ENCODE data around the gene NUDT13.

The NUDT13 gene

DNA sequence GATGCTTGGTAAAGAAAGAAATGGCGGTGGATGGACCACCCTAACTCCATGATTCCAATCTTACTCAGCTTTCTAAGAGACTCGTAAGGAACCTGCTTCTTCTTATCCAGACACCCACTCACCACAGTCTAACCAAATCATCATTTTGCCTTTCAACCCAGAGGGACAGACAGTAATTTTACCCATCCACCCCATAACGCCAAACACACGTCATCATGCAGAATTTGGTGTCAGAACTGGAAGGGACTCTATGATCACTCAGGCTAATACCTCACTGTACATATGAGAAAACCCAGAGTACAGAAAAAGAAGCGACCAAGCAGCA, 57.2 kb downstream of the NUDT13 start:
- DNase-seq = no peak

DNA sequence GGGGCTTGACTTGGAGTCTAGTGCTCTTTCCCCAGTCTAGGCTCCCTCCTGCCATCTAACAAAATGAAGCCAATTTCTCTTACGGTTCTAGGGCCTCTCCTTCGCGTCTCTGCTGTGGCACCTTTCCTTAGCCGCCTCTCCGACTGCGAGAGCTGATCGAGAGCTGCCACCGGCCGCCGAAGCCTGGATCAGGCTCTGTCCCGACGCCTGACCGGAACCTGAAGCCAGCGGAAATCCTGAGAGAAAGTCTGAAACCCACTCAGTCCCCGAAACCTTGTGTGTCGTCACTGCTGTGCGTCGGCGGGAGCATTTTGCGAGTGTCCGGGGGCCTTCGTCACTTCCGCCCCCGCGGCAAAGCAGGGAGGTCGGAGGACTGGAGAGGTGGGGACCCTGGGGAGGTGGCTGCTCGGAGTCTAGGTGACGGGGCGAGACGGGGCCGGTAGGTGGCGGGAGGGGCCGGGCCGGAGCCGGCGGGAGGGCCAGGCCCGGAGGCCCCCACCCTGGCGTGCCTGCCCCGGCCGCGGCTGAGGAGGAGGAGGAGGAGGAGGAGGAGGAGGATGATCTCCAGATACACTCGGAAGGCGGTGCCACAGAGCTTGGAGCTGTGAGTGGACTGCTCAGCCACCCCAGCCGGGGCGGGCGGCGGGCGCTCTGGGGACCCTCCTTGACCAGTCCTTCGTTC, 57.7 kb downstream of the NUDT13 start, which contains the start of the genes ECD and FAM149B1:
Gene ECD, minus strand, starts transcription at position 226 of the 682 bp plus-strand sequence. CDS start 4,071 bp downstream, outside the sequence.
Gene FAM149B1, plus strand, starts transcription at position 337 of the 682 bp plus-strand sequence. Its CDS starts 221 bp downstream, at position 558.
- peak; percentile 95 for DNase-seq

DNA sequence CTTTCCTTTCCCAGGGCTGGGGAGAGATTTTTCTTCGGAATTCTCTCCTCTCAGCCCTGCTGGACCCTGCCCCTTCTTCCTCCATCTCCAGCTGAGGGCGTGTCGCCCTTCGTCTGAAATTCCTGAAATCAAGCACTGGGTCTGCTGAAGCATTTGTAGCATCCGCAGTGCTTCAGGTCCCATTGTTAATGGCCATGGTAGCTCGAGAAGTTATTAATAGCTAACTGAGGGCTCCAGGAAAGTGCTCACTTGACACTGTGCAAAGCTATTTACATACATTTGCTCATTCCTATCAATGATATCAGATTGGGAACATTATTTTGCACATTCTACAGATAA, 58.2 kb downstream of the NUDT13 start:
- no peak for DNase-seq

DNA sequence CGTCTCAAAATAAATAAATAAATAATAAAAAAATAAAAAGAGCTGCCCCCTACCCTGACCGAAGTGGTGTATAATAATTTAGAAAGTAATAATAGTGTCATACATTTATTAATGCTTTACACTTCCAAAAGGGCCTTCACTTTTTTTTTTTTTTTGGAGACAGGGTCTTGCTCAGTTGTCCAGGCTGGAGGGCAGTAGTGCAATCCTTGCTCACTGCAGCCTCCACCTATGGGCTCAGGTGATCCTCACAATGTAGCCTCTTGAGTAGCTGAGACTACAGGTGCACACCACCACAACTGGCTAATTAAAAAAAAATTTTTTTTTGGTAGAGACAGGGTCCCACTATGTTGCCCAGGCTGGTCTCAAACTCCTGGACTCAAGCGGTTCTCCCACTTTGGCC, 59.1 kb downstream of the NUDT13 start:
- no peak for DNase-seq

DNA sequence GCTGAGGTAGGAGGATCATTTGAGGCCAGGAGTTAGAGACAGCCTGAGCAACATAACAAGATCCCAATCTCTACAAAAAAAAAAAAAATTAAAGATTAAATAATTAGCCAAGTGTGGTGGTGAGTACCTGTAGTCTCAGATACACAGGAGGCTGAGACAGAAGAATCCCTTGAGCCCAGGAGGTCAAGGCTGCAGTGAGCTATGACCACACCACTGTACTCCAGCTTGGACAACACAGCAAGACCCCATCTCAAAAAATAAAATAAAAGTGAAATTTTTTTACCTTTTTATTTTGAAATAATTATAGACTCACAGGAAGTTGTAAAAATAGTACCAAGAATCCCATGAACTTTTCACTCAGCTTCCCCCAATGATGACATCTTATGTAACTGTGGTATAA, 62.6 kb downstream of the NUDT13 start:
- DNase-seq = no peak

DNA sequence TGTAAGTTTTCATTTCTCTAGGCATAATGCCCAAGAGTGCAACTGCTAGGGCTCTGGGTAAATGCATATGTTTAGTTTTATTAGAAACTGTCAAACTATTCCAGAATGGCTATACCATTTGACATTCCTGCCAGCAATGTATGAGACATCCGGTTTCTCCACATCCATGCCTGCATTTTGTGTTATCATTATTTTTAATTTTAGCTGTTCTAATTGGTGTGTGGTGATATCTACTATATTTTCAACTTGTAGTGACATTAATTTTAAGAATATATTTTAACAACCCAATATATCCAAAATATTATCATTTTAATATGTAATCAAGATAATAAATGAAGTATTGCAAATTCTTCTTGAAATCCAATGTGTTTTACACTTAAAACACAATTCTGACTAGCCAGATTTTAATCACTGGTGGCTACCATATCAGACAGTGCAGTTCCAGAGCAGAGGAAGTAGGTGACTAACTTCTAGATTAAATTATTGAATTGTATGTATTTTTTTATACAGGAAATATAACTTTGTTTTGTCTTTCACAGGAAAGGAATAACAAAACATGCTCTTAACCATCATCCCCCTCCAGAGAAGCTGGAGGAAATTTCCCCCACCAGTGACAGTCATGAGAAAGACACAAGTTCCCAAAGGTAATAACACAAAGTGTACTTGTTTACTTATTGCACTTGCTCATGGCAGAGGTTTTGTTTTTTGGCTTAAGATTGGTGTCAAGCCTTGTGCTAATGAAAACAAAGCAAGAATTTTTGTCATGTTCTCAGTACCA, 64.1 kb downstream of the NUDT13 start:
- no peak for DNase-seq

Measured in midbrain (tissue), 1 donor.